B cell (primary cell): ENCODE measurements around the gene PKNOX2. TPM values are rescaled to one million over a fixed set of nuclear protein-coding genes. Genes with fewer than 3 reads are reported as not detected.

Source experiments
- ATAC-seq: fragments of 200-7000 bp; cut with Tn5 transposase; one replicate; pipeline ENCODE4 v1.10.0; 2021; ENCODE audit warnings: low read depth, mild to moderate bottlenecking, moderate number of reproducible peaks, moderate library complexity
- CTCF ChIA-PET: fragments of 350-600 bp; sonication (Branson Sonifier 250); formaldehyde crosslinking; loops from one replicate; lab custom pipeline; 2021; ENCODE audit warnings: antibody characterized with exemption, inconsistent platforms; lab: Charles Lee
- POLR2A ChIA-PET: fragments of 350-600 bp; sonication (Branson Sonifier 250); formaldehyde crosslinking; loops from one replicate; lab custom pipeline; 2021; ENCODE audit warnings: antibody characterized with exemption; lab: Charles Lee
- DNase-seq: peaks from one replicate; pipeline ENCODE4 v3.0.0; 2013
- H2AFZ ChIP-seq: 2 replicates; pipeline ENCODE4 v1.6.1; 2012; ENCODE audit warnings: mild to moderate bottlenecking, low read depth, low read length; ENCODE audit not compliant: insufficient read depth, poor library complexity, severe bottlenecking
- H3K27ac ChIP-seq, 2 donors: 1 replicate in 1 of 2; 2 replicates in 1 of 2; pipeline ENCODE4 v1.5.1; 2012 to 2013; ENCODE audit warnings: low read length in 2 of 2, mild to moderate bottlenecking in 2 of 2, moderate library complexity in 1 of 2
- H3K27me3 ChIP-seq, 4 experiments: fragments of 200-600 bp in 1 of 4; sonication (generic) in 1 of 4; replicated peaks in 1 of 4; 1 replicate in 2 of 4; 2 replicates in 2 of 4; pipeline versions ENCODE4 v1.6.1 to v1.7.0; 2013 to 2016; ENCODE audit warnings: low read length in 3 of 4, mild to moderate bottlenecking in 2 of 4, mixed read lengths in 1 of 4, moderate library complexity in 1 of 4; ENCODE audit not compliant: insufficient read depth in 4 of 4, control insufficient read depth in 3 of 4; ENCODE audit errors: control extremely low read depth in 1 of 4
- H3K36me3 ChIP-seq, 2 experiments: replicated peaks in 1 of 2; 1 replicate in 1 of 2; 2 replicates in 1 of 2; pipeline versions ENCODE4 v1.6.1 to v1.7.1; 2013; ENCODE audit warnings: low read length in 1 of 2; ENCODE audit not compliant: insufficient read depth in 2 of 2, control insufficient read depth in 1 of 2; ENCODE audit errors: control extremely low read depth in 1 of 2, extremely low read depth in 1 of 2
- H3K4me1 ChIP-seq, 2 donors: fragments of 200-600 bp in 1 of 2; sonication (generic) in 1 of 2; 1 replicate in 1 of 2; 2 replicates in 1 of 2; pipeline versions ENCODE4 v1.5.1 to v1.6.1; 2013 to 2017; ENCODE audit warnings: low read length in 2 of 2; ENCODE audit not compliant: control insufficient read depth in 2 of 2, insufficient read depth in 2 of 2
- H3K4me2 ChIP-seq: replicated peaks from 2 replicates; pipeline ENCODE3; 2012; ENCODE audit warnings: mild to moderate bottlenecking, low read depth, low read length; ENCODE audit not compliant: poor library complexity, severe bottlenecking
- H3K4me3 ChIP-seq, 5 experiments: fragments of 200-600 bp in 1 of 5; sonication (generic) in 1 of 5; 1 replicate in 3 of 5; 2 replicates in 2 of 5; pipeline versions ENCODE4 v1.5.1 to v1.7.0; 2011 to 2016; ENCODE audit warnings: low read length in 4 of 5, mild to moderate bottlenecking in 4 of 5, low read depth in 2 of 5, control low read depth in 1 of 5, moderate library complexity in 1 of 5; ENCODE audit not compliant: insufficient read depth in 1 of 5; ENCODE audit errors: control extremely low read depth in 1 of 5, extremely low read depth in 1 of 5
- H3K79me2 ChIP-seq: fragments of 200-600 bp; sonication (generic); one replicate; pipeline ENCODE4 v1.6.0; 2016; ENCODE audit warnings: low read length; ENCODE audit not compliant: control insufficient read depth, insufficient read depth
- H3K9ac ChIP-seq: fragments of 200-600 bp; sonication (generic); 2 replicates; pipeline ENCODE4 v1.6.1; 2017; ENCODE audit warnings: mild to moderate bottlenecking, low read length, moderate library complexity
- H3K9me3 ChIP-seq, 3 donors: one replicate each; pipeline versions ENCODE4 v1.6.1 to v1.7.1; 2013; ENCODE audit warnings: low read length in 2 of 3; ENCODE audit not compliant: control insufficient read depth in 2 of 3, insufficient read depth in 1 of 3; ENCODE audit errors: control extremely low read depth in 1 of 3
- H4K20me1 ChIP-seq: 2 replicates; pipeline ENCODE4 v1.6.0; 2012; ENCODE audit warnings: mild to moderate bottlenecking, low read length; ENCODE audit not compliant: insufficient read depth, control insufficient read depth, poor library complexity, severe bottlenecking
- H3K27ac Mint-ChIP-seq: one replicate; pipeline ENCODE4 v1.8.0; 2021; ENCODE audit warnings: mixed read lengths
- H3K27me3 Mint-ChIP-seq: one replicate; pipeline ENCODE4 v1.8.0; 2021; ENCODE audit warnings: mixed read lengths
- H3K4me1 Mint-ChIP-seq: one replicate; pipeline ENCODE4 v1.8.0; 2021; ENCODE audit warnings: mixed read lengths
- H3K4me3 Mint-ChIP-seq: one replicate; pipeline ENCODE4 v1.8.0; 2021; ENCODE audit warnings: mixed read lengths
- H3K9me3 Mint-ChIP-seq: one replicate; pipeline ENCODE4 v1.8.0; 2022; ENCODE audit warnings: mixed read lengths; ENCODE audit not compliant: insufficient read depth
- EZH2 ChIP-seq: IDR thresholded peaks from 2 replicates; pipeline ENCODE4 v1.6.1; 2012; ENCODE audit warnings: borderline replicate concordance, low read depth, mild to moderate bottlenecking, moderate library complexity, low read length; ENCODE audit not compliant: insufficient read depth, poor library complexity, severe bottlenecking
- WGBS: methylation state at CpG from one replicate; pipeline ENCODE4 v1.1.5; 2013; ENCODE audit warnings: missing lambda C conversion rate; ENCODE audit not compliant: insufficient coverage; 5-methylcytosine and 5-hydroxymethylcytosine counted together
- intact Hi-C: fragments of 100-400 bp; cut with micrococcal nuclease; formaldehyde crosslinking; loops from one replicate; pipeline ENCODE4 v1.10.0; 2022
- polyA plus RNA-seq: library from polyadenylated mRNA; depleted of rRNA; stranded (reverse); fragments of >200 nt; gene quantifications from 2 replicates; pipeline ENCODE4 v1.2.3, GENCODE V29; 2012
- total RNA-seq, 2 donors: library from RNA; stranded (reverse); fragments of 120-200 nt in 1 of 2; gene quantifications; 1 replicate in 1 of 2; 2 replicates in 1 of 2; pipeline versions ENCODE4 v1.2.3 to v1.2.4, GENCODE V29; 2013 to 2022
- TF ChIP-seq, protein P1 (sequence below): fragments of 200-600 bp; IDR thresholded peaks from one replicate; pipeline ENCODE4 v1.8.0; 2022; ENCODE audit warnings: antibody characterized with exemption, mild to moderate bottlenecking

Gene PKNOX2
- total and polyA plus RNA-seq, 2 donors (not counting 1 experiment from before 2014, with no cell fraction given), result not detected

DNA sequence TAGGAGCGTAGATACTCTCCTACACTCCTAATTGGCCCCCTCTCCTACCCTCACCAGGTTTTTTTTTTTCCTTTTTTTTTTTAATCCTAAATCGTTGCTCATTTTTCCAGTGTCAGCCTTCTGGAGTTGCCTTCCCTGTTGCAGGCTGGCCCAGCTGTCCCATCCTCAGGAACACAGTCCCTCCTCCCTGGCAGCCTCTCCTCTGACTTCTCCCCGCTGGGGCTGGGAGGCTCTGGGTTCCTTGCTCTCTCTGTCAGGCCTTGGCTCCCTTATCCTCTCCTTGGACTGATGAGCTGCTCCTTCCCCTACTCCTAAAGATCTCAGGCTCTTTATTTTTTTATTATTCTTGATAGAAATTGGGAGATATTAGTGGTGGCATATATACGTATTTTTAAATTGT lies 62.2 kb downstream of the PKNOX2 start:
- intact Hi-C loops, result no loop called here
- H3K9me3 ChIP-seq, result no peaks in the 10 kb centered on the region
- H3K36me3 ChIP-seq, result no peaks in the 10 kb centered on the region
- H3K27me3 ChIP-seq, result peaks cover 0 to 10% (median 0%) of the 10 kb centered on the region in 4 experiments
- DNase-seq (no peak), ATAC-seq (no peak)
- no peak overlapping the region for H3K27ac ChIP-seq
- no peak overlapping the region for H2AFZ ChIP-seq
- no peaks in the 10 kb centered on the region for H4K20me1 ChIP-seq
- no peaks in the 10 kb centered on the region for H3K4me1 ChIP-seq
- H3K27ac Mint-ChIP-seq, result no peak overlapping the region
- POLR2A ChIA-PET, result no interaction called here
- H3K79me2 ChIP-seq, result no peaks in the 10 kb centered on the region
- peaks cover 26% of the 10 kb centered on the region for H3K27me3 Mint-ChIP-seq
- CTCF ChIA-PET, result no interaction called here
- no peak overlapping the region for H3K4me2 ChIP-seq
- H3K4me3 Mint-ChIP-seq, result no peak overlapping the region
- no peak overlapping the region for H3K4me3 ChIP-seq
- H3K9me3 Mint-ChIP-seq, result no peaks in the 10 kb centered on the region
- no peaks in the 10 kb centered on the region for H3K4me1 Mint-ChIP-seq
- 100% methylated on average over 1 of the region's 4 CpGs for WGBS
- TF ChIP-seq, protein P1, sequence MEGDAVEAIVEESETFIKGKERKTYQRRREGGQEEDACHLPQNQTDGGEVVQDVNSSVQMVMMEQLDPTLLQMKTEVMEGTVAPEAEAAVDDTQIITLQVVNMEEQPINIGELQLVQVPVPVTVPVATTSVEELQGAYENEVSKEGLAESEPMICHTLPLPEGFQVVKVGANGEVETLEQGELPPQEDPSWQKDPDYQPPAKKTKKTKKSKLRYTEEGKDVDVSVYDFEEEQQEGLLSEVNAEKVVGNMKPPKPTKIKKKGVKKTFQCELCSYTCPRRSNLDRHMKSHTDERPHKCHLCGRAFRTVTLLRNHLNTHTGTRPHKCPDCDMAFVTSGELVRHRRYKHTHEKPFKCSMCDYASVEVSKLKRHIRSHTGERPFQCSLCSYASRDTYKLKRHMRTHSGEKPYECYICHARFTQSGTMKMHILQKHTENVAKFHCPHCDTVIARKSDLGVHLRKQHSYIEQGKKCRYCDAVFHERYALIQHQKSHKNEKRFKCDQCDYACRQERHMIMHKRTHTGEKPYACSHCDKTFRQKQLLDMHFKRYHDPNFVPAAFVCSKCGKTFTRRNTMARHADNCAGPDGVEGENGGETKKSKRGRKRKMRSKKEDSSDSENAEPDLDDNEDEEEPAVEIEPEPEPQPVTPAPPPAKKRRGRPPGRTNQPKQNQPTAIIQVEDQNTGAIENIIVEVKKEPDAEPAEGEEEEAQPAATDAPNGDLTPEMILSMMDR, result no peak
- TF ChIP-seq EZH2, result no peak
- no peak overlapping the region for H3K9ac ChIP-seq

DNA sequence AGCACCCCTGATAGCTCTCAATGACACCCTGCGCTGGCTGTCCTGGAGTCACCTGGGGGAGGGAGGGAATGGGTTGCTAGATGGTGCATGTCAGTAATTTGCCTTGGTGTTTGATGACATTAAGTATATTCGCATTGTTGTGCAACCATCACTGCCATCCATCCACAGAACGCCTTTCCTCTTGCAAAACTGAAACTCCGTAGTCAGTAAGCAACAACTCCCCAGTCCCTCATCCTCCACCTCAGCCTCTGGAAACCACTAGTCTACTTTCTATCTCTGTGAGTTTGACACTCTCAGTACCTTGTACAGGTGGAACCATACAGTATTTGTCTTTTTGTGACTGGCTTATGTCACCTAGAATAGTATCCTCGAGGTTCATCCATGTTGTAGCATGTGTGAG lies 62.6 kb downstream of the PKNOX2 start:
- no peaks in the 10 kb centered on the region for H3K9me3 Mint-ChIP-seq

More for the DNA sequence above, 62.6 kb downstream of the PKNOX2 start:
- Histone ChIP-seq H3K4me2 (no peak overlapping the region), H3K36me3 (no peaks in the 10 kb centered on the region), H3K27ac (no peak overlapping the region), H3K9me3 (no peaks in the 10 kb centered on the region), H2AFZ (no peak overlapping the region), H3K27me3 (peaks cover 0 to 10% (median 0%) of the 10 kb centered on the region in 4 experiments), H3K79me2 (no peaks in the 10 kb centered on the region), H4K20me1 (no peaks in the 10 kb centered on the region), H3K4me3 (no peak overlapping the region), H3K9ac (no peak overlapping the region), H3K4me1 (no peaks in the 10 kb centered on the region)
- WGBS, result 89% methylated on average over 3 of the region's 5 CpGs
- no peak for DNase-seq
- no peaks in the 10 kb centered on the region for H3K4me1 Mint-ChIP-seq
- TF ChIP-seq EZH2, result no peak
- TF ChIP-seq, protein P1, result no peak
- peaks cover 26% of the 10 kb centered on the region for H3K27me3 Mint-ChIP-seq
- intact Hi-C loops, result no loop called here
- no peak overlapping the region for H3K27ac Mint-ChIP-seq
- CTCF ChIA-PET, result interaction anchor here (0.5 kb wide), 1 partner anchor 109 kb away, joined by 3 read pairs; no protein-coding TSS in a partner anchor
- no peak overlapping the region for H3K4me3 Mint-ChIP-seq
- ATAC-seq, result no peak
- POLR2A ChIA-PET, result no interaction called here
